A673 (cell line): ENCODE data around the gene STUM. TPM values are rescaled to one million over a fixed set of nuclear protein-coding genes. Genes with fewer than 3 reads are reported as not detected.
"Not testable (repeated sequence)": the region's sequence is repeated elsewhere in the genome, so short reads cannot be mapped to it uniquely, and the experiment has no call there.

Experiments used
- BruUV-seq: library from RNA; stranded (reverse); fragments of 400-500 nt; replicated peaks from 2 replicates; lab custom pipeline; 2021; lab: Mats Ljungman, UMichigan
- CTCF ChIA-PET: fragments of 300-600 bp; sonication (Branson Sonifier 250); formaldehyde crosslinking; loops from one replicate; lab custom pipeline; 2022; ENCODE audit warnings: antibody characterized with exemption; lab: Charles Lee
- POLR2A ChIA-PET: fragments of 300-600 bp; sonication (Branson Sonifier 250); formaldehyde crosslinking; loops from one replicate; lab custom pipeline; 2022; ENCODE audit warnings: antibody characterized with exemption; ENCODE audit not compliant: low non-redundant PET; lab: Charles Lee
- DNase-seq: peaks from one replicate; pipeline ENCODE4 v3.0.0-alpha.2; 2015; ENCODE audit warnings: low spot score
- H3K27ac ChIP-seq: fragments of 200-600 bp; sonication (generic); 2 replicates; pipeline ENCODE4 v1.5.1; 2016; ENCODE audit warnings: mixed run types, low read depth, mild to moderate bottlenecking, mixed read lengths, antibody characterized with exemption, low read length; ENCODE audit not compliant: poor library complexity, severe bottlenecking
- H3K27me3 ChIP-seq: fragments of 200-600 bp; sonication (generic); replicated peaks from 2 replicates; pipeline ENCODE4 v1.6.1; 2017; ENCODE audit warnings: mixed run types, low read depth, mild to moderate bottlenecking, mixed read lengths, antibody characterized with exemption, low read length; ENCODE audit not compliant: insufficient read depth, poor library complexity
- H3K36me3 ChIP-seq: fragments of 200-600 bp; sonication (generic); 2 replicates; pipeline ENCODE4 v1.6.1; 2016; ENCODE audit warnings: mixed run types, mild to moderate bottlenecking, mixed read lengths, antibody characterized with exemption, low read length; ENCODE audit not compliant: insufficient read depth, poor library complexity, severe bottlenecking
- H3K4me1 ChIP-seq: fragments of 200-600 bp; sonication (generic); 2 replicates; pipeline ENCODE4 v1.6.1; 2017; ENCODE audit warnings: mixed run types, mild to moderate bottlenecking, mixed read lengths, antibody characterized with exemption, low read length; ENCODE audit not compliant: insufficient read depth, poor library complexity, severe bottlenecking
- H3K4me3 ChIP-seq: fragments of 200-600 bp; sonication (generic); 2 replicates; pipeline ENCODE4 v1.5.1; 2016; ENCODE audit warnings: low read depth, mixed run types, mild to moderate bottlenecking, mixed read lengths, low read length; ENCODE audit not compliant: poor library complexity, severe bottlenecking
- H3K9me3 ChIP-seq: fragments of 200-600 bp; sonication (generic); 2 replicates; pipeline ENCODE4 v1.6.1; 2016; ENCODE audit warnings: mixed run types, low read depth, mild to moderate bottlenecking, mixed read lengths, antibody characterized with exemption, low read length; ENCODE audit not compliant: poor library complexity, severe bottlenecking
- CTCF ChIP-seq: fragments of 300-800, 200-600 bp; sonication (generic); conservative IDR thresholded peaks from 2 replicates; pipeline ENCODE4 v1.5.1; 2017; ENCODE audit warnings: low read depth, mild to moderate bottlenecking, antibody characterized with exemption, low read length, moderate library complexity, mixed read lengths
- EZH2 ChIP-seq: fragments of 200-600 bp; sonication (generic); IDR thresholded peaks from 2 replicates; pipeline ENCODE4 v1.6.1; 2017; ENCODE audit warnings: borderline replicate concordance, low read depth, mild to moderate bottlenecking, mixed read lengths, antibody characterized with exemption, low read length; ENCODE audit not compliant: poor library complexity, severe bottlenecking
- intact Hi-C: fragments of 100-400 bp; cut with micrococcal nuclease; formaldehyde crosslinking; loops from one replicate; pipeline ENCODE4 v1.10.0; 2022; ENCODE audit not compliant: unreplicated experiment
- total RNA-seq: library from RNA; stranded (reverse); gene quantifications from 2 replicates; pipeline ENCODE4 v1.2.3, GENCODE V29; 2021

STUM gene
- total RNA-seq, 1 experiment from 2014 or later = 0.54 TPM

- H3K9me3 ChIP-seq = no peaks in the 10 kb centered on the region
- POLR2A ChIA-PET = no interaction called here
- no peaks in the 10 kb centered on the region for H3K36me3 ChIP-seq
- no peak for DNase-seq
- H3K4me1 ChIP-seq = no peaks in the 10 kb centered on the region
- CTCF ChIA-PET = no interaction called here
- no peak overlapping the region for H3K4me3 ChIP-seq
- no peak overlapping the region for H3K27ac ChIP-seq
- no TSS peak for BruUV-seq
- intact Hi-C loops = no loop called here
- H3K27me3 ChIP-seq = no peaks in the 10 kb centered on the region
- TF ChIP-seq EZH2 = no peak
- TF ChIP-seq CTCF = no peak
Observed at GRCh38 chr1:226617109-226617508, 68.5 kb downstream of the STUM start.

- CTCF ChIA-PET, intact Hi-C loops, H3K4me3 ChIP-seq, H3K4me1 ChIP-seq, H3K36me3 ChIP-seq, DNase-seq, BruUV-seq, POLR2A ChIA-PET, H3K9me3 ChIP-seq, H3K27ac ChIP-seq, H3K27me3 ChIP-seq: not testable (repeated sequence)
Observed at GRCh38 chr1:226617719-226618118, 69.2 kb downstream of the STUM start.

GRCh38 chr1:226618380-226618779 lies 69.8 kb downstream of the STUM start:
- ChIA-PET CTCF (no interaction called here), POLR2A (no interaction called here)
- H3K36me3 ChIP-seq = no peaks in the 10 kb centered on the region
- no TSS peak for BruUV-seq
- no peaks in the 10 kb centered on the region for H3K4me1 ChIP-seq
- intact Hi-C loops = no loop called here
- TF ChIP-seq CTCF = no peak
- no peak for TF ChIP-seq EZH2
- no peak overlapping the region for H3K4me3 ChIP-seq
- no peak overlapping the region for H3K27ac ChIP-seq
- H3K9me3 ChIP-seq = no peaks in the 10 kb centered on the region
- H3K27me3 ChIP-seq = no peaks in the 10 kb centered on the region
- no peak for DNase-seq

GRCh38 chr1:226619031-226619430 lies 70.5 kb downstream of the STUM start:
- no peak overlapping the region for H3K27ac ChIP-seq
- no peaks in the 10 kb centered on the region for H3K4me1 ChIP-seq
- no TSS peak for BruUV-seq
- ChIA-PET CTCF (no interaction called here), POLR2A (no interaction called here)
- no peak for DNase-seq
- H3K27me3 ChIP-seq = no peaks in the 10 kb centered on the region
- no peaks in the 10 kb centered on the region for H3K9me3 ChIP-seq
- TF ChIP-seq CTCF (no peak), EZH2 (no peak)
- H3K4me3 ChIP-seq = no peak overlapping the region
- no peaks in the 10 kb centered on the region for H3K36me3 ChIP-seq
- intact Hi-C loops = no loop called here
